GM19025 (cell line): ENCODE data around the gene SCGB1C1.
"Not testable (repeated sequence)": the region's sequence is repeated elsewhere in the genome, so short reads cannot be mapped to it uniquely, and the experiment has no call there.

Experiments used
- ATAC-seq: cut with Tn5 transposase; IDR thresholded peaks from one replicate; pipeline ENCODE4 v1.9.1; 2021; ENCODE audit warnings: mild to moderate bottlenecking, low read depth, moderate library complexity; ENCODE audit not compliant: unreplicated experiment

The SCGB1C1 gene

GRCh38 chr11:216081-216974 lies 23.4 kb downstream of the SCGB1C1 start:
- ATAC-seq: no peak

GRCh38 chr11:217704-218103 lies 24.8 kb downstream of the SCGB1C1 start:
- ATAC-seq: no peak

- no peak for ATAC-seq
Measured at GRCh38 chr11:218815-219593, 26.1 kb downstream of the SCGB1C1 start.

GRCh38 chr11:220641-221215 lies 27.9 kb downstream of the SCGB1C1 start:
- ATAC-seq: not testable (repeated sequence)

- no peak for ATAC-seq
Measured at GRCh38 chr11:221539-221938, 28.7 kb downstream of the SCGB1C1 start.

GRCh38 chr11:221998-222789 lies 29.3 kb downstream of the SCGB1C1 start:
- no peak for ATAC-seq

GRCh38 chr11:223026-223789 lies 30.3 kb downstream of the SCGB1C1 start:
- ATAC-seq: no peak

- no peak for ATAC-seq
Measured at GRCh38 chr11:223884-224283, 31.0 kb downstream of the SCGB1C1 start.

GRCh38 chr11:224424-224823 lies 31.5 kb downstream of the SCGB1C1 start:
- ATAC-seq: no peak

GRCh38 chr11:225734-226453 lies 33.0 kb downstream of the SCGB1C1 start:
- no peak for ATAC-seq

- no peak for ATAC-seq
Measured at GRCh38 chr11:227824-228379, 35.0 kb downstream of the SCGB1C1 start.

GRCh38 chr11:230431-230830 lies 37.6 kb downstream of the SCGB1C1 start:
- no peak for ATAC-seq

- no peak for ATAC-seq
Measured at GRCh38 chr11:232783-233565, 40.1 kb downstream of the SCGB1C1 start.

GRCh38 chr11:235180-235579 lies 42.3 kb downstream of the SCGB1C1 start:
- no peak for ATAC-seq

GRCh38 chr11:235609-235996 lies 42.7 kb downstream of the SCGB1C1 start:
- ATAC-seq: peak; percentile 3

- ATAC-seq: peak; percentile 62
Measured at GRCh38 chr11:235997-236773, 43.3 kb downstream of the SCGB1C1 start, which contains the start of gene SIRT3. TSS of gene SIRT3 (minus strand) at chr11:236342. CDS start at chr11:236328, 14 bp downstream.
